ENCODE results near the gene LAMB3.

LAMB3 gene

GRCh38 chr1:209565759-209566678 is 86.2 kb downstream of the LAMB3 start:
- Histone ChIP-seq H3K27me3 (ENCODE audit: control insufficient read depth in 2 of 2, insufficient read depth in 2 of 2, low read length in 2 of 2) (peaks cover 5 to 6% of the 10 kb centered on the region in 2 donors), H3K27ac (ENCODE audit: low read depth in 2 of 2, low read length in 2 of 2) (no peak overlapping the region), H3K9ac (ENCODE audit: low read depth in 1 of 2, low read length in 2 of 2) (no peak overlapping the region), H3K4me3 (ENCODE audit: low read length in 2 of 2) (no peak overlapping the region), H3K36me3 (ENCODE audit: control insufficient read depth in 2 of 2, insufficient read depth in 2 of 2, low read length in 2 of 2) (no peaks in the 10 kb centered on the region), H3K4me1 (ENCODE audit: control insufficient read depth in 2 of 2, insufficient read depth in 2 of 2, low read length in 2 of 2) (no peaks in the 10 kb centered on the region), H3K9me3 (ENCODE audit: control insufficient read depth in 2 of 2, low read length in 2 of 2) (no peaks in the 10 kb centered on the region)

All from mucosa of rectum (tissue), 2 donors.